Measurements from ENCODE around the gene KRTAP12-1. TPM values are rescaled to one million over a fixed set of nuclear protein-coding genes. Genes with fewer than 3 reads are reported as not detected.
A peak's percentile ranks its signal among the peaks of the same experiment; 100 is the strongest.
"Not testable (repeated sequence)": the region's sequence is repeated elsewhere in the genome, so short reads cannot be mapped to it uniquely, and the experiment has no call there.

Gene KRTAP12-1
- total and polyA plus RNA-seq, 11 donors: not detected

GRCh38 chr21:44643741-44644310 lies 38.1 kb downstream of the KRTAP12-1 start:
- TF ChIP-seq POLR2A (IDR thresholded peaks at IDR 0.05): no peak
- TF ChIP-seq, protein P1, sequence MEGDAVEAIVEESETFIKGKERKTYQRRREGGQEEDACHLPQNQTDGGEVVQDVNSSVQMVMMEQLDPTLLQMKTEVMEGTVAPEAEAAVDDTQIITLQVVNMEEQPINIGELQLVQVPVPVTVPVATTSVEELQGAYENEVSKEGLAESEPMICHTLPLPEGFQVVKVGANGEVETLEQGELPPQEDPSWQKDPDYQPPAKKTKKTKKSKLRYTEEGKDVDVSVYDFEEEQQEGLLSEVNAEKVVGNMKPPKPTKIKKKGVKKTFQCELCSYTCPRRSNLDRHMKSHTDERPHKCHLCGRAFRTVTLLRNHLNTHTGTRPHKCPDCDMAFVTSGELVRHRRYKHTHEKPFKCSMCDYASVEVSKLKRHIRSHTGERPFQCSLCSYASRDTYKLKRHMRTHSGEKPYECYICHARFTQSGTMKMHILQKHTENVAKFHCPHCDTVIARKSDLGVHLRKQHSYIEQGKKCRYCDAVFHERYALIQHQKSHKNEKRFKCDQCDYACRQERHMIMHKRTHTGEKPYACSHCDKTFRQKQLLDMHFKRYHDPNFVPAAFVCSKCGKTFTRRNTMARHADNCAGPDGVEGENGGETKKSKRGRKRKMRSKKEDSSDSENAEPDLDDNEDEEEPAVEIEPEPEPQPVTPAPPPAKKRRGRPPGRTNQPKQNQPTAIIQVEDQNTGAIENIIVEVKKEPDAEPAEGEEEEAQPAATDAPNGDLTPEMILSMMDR (IDR thresholded peaks at IDR 0.05): no peak
- no peak overlapping the region for H3K27ac ChIP-seq
- H3K27me3 ChIP-seq: peaks cover 0 to 22% (median 0%) of the 10 kb centered on the region in 9 donors
- no peaks in the 10 kb centered on the region for H3K36me3 ChIP-seq
- WGBS, 4 donors: 66 to 81% (median 70%) methylated on average over 14 of the region's 14 CpGs
- H3K4me3 ChIP-seq: no peak overlapping the region
- no peak for DNase-seq
- intact Hi-C loops (cut with DNase I): no loop called here
- H3K4me1 ChIP-seq: no peaks in the 10 kb centered on the region
- ATAC-seq: no peak
- H3K9me3 ChIP-seq: peaks cover 0 to 37% (median 13%) of the 10 kb centered on the region in 12 donors

DNA sequence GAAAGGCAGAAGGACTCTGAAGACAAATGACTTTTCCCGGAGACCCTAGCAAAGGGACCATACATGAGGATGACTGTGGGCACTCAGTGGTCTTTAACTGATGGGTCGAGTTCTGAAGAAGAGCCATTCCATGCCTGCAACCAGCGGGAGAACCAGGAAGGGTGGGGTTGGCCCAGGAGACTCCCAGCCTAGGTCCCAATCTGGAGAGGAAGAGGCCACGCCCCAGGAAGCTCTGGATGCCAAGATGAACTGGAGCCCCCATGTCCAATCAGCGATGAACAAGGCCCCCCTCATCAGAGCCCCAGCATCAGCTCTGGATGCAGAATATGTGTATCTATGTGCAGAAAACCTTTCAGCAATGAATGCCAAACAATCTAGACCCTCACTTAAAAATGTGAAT lies 41.2 kb downstream of the KRTAP12-1 start:
- no peaks in the 10 kb centered on the region for H3K4me1 ChIP-seq
- DNase-seq (no peak), ATAC-seq (no peak)
- no peaks in the 10 kb centered on the region for H3K36me3 ChIP-seq
- intact Hi-C loops (cut with DNase I): no loop called here
- H3K27me3 ChIP-seq: peaks cover 0 to 21% (median 0%) of the 10 kb centered on the region in 9 donors
- no peak overlapping the region for H3K4me3 ChIP-seq
- TF ChIP-seq POLR2A (IDR thresholded peaks at IDR 0.05): no peak
- TF ChIP-seq, protein P1 (IDR thresholded peaks at IDR 0.05): no peak
- WGBS, 4 donors: 64 to 83% (median 79%) methylated on average over 5 of the region's 5 CpGs
- no peak overlapping the region for H3K27ac ChIP-seq
- peaks cover 0 to 37% (median 13%) of the 10 kb centered on the region in 12 donors for H3K9me3 ChIP-seq

- no peak for ATAC-seq
- intact Hi-C loops (cut with DNase I): no loop called here
- peaks cover 0 to 26% (median 3%) of the 10 kb centered on the region in 12 donors for H3K9me3 ChIP-seq
- 82 to 90% (median 87%) methylated on average over 8 to 12 of the region's 12 CpGs for WGBS, 4 donors
- DNase-seq: no peak
- TF ChIP-seq POLR2A (IDR thresholded peaks at IDR 0.05): no peak
- TF ChIP-seq, protein P1 (IDR thresholded peaks at IDR 0.05): no peak
- no peak overlapping the region for H3K4me3 ChIP-seq
- H3K4me1 ChIP-seq: no peaks in the 10 kb centered on the region
- no peaks in the 10 kb centered on the region for H3K36me3 ChIP-seq
- no peak overlapping the region for H3K27ac ChIP-seq
- H3K27me3 ChIP-seq: peaks cover 0 to 21% (median 0%) of the 10 kb centered on the region in 9 donors
Measured at GRCh38 chr21:44639331-44639655, 42.7 kb downstream of the KRTAP12-1 start.

DNA sequence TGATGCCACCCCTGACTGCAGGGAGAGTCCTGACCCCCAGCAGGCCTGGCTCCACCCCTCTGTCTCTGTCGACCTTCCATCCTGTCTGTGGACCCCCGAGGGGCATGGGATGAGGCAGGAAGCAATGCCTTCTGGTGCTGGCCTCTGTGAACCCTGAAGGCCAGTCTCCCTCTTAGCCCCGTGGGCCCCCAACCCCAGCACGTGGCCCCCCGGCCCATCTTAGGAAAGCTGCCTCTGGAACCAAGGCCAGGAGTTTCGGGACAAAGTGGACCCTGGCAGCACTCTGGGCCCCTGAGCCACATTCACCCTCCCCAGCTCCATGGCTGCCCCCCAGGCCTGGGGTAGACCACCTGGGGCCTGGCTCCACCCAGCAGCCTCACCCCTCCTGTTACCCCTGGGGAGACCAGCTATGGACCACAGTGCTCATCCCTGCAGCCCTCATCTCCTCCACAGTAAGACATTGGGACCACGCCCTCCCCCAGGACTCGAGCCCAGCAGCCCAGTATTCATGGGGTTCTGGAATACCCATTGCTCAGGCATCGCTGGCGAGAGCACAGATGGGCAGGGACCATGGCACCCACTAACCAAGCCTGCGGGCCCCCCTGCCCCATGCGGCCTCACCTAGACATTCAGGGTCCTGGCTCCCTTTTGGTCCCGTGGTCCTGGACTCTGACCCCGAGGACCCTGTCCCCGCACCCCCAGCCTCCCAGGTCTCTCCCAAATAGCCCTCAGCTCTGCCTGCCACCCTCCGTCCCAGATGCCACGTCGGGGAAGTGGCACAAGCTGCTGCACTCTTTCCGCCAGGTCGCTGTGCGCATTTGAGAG lies 43.2 kb downstream of the KRTAP12-1 start:
- 72 to 95% (median 80%) methylated on average over 11 to 21 of the region's 21 CpGs for WGBS, 4 donors

GRCh38 chr21:44637851-44638348 lies 44.1 kb downstream of the KRTAP12-1 start:
- H3K4me1 ChIP-seq; H3K4me3 ChIP-seq; DNase-seq; H3K36me3 ChIP-seq; H3K27ac ChIP-seq; intact Hi-C loops (cut with DNase I): not testable (repeated sequence)
- H3K9me3 ChIP-seq: peaks cover 0 to 17% (median 1%) of the 10 kb centered on the region in 12 donors
- peak in 2 of 4 donors; percentile 34 for ATAC-seq
- 49 to 56% (median 55%) methylated on average over 10 to 12 of the region's 12 CpGs for WGBS, 4 donors
- peaks cover 0 to 21% (median 0%) of the 10 kb centered on the region in 9 donors for H3K27me3 ChIP-seq

More for the DNA sequence above, 43.2 kb downstream of the KRTAP12-1 start:
- DNase-seq; intact Hi-C loops (cut with DNase I); H3K27ac ChIP-seq; H3K4me3 ChIP-seq; H3K4me1 ChIP-seq; ATAC-seq; H3K36me3 ChIP-seq: not testable (repeated sequence)
- Histone ChIP-seq H3K27me3 (peaks cover 0 to 21% (median 0%) of the 10 kb centered on the region in 9 donors), H3K9me3 (peaks cover 0 to 21% (median 0%) of the 10 kb centered on the region in 12 donors)

All from heart left ventricle (tissue), 16 donors.